ENCODE data around the gene VCAN. TPM values are rescaled to one million over a fixed set of nuclear protein-coding genes. Genes with fewer than 3 reads are reported as not detected.

VCAN gene
- total and polyA plus RNA-seq, 2 donors (not counting 1 experiment from before 2014, with no cell fraction given): 2.0 TPM; not detected in 1

DNA sequence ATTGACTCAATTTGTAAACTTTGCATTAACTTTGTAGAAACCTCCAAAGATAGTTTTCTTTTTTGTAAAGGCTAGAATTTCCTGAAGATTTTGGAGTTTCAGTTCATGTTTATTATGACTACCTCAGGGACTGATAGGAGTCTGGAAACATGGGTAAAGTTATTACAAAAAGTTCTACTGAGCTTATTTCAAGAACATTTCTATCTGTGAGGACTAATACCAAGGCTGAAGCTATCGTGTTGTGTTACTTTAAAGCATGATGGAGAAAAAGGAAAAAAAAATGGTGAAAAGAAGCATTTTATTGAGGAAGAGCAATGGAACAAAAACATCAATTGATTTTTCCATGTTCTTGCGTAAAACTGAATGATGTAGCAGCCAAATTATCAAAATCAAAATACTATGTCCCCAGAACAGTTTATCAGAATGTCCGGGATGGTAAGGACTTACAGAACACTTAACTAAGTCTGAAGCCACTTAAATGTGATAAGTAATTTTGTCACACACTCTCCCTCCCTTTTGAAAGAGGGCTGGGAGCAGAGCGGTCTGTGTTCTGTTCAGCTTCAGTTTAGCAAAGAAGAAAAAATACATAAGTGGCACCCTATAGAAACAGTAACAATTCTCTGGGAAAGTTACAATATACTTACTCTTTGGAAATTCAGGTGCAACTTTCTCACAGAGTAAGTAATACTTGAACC is 25.1 kb upstream of the VCAN start:
- TF ChIP-seq EZH2 (IDR thresholded peaks at IDR 0.05; ENCODE audit: borderline replicate concordance, insufficient read depth, low read depth, low read length, poor library complexity, severe bottlenecking): no peak
- TF ChIP-seq, protein P1, sequence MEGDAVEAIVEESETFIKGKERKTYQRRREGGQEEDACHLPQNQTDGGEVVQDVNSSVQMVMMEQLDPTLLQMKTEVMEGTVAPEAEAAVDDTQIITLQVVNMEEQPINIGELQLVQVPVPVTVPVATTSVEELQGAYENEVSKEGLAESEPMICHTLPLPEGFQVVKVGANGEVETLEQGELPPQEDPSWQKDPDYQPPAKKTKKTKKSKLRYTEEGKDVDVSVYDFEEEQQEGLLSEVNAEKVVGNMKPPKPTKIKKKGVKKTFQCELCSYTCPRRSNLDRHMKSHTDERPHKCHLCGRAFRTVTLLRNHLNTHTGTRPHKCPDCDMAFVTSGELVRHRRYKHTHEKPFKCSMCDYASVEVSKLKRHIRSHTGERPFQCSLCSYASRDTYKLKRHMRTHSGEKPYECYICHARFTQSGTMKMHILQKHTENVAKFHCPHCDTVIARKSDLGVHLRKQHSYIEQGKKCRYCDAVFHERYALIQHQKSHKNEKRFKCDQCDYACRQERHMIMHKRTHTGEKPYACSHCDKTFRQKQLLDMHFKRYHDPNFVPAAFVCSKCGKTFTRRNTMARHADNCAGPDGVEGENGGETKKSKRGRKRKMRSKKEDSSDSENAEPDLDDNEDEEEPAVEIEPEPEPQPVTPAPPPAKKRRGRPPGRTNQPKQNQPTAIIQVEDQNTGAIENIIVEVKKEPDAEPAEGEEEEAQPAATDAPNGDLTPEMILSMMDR (IDR thresholded peaks at IDR 0.05): no peak
- ChIA-PET CTCF (interaction anchor here (0.9 kb wide), 1 partner anchor 15 kb away, joined by 3 read pairs; no protein-coding TSS in a partner anchor), POLR2A (no interaction called here)
- Mint-ChIP-seq H3K4me1 (no peaks in the 10 kb centered on the region), H3K9me3 (ENCODE audit: insufficient read depth) (no peaks in the 10 kb centered on the region), H3K27ac (no peak overlapping the region), H3K27me3 (peaks cover 4% of the 10 kb centered on the region), H3K4me3 (no peak overlapping the region)
- H3K27me3 ChIP-seq (replicated peaks in 1 of 4; ENCODE audit: control extremely low read depth in 1 of 4, control insufficient read depth in 3 of 4, insufficient read depth in 4 of 4, low read length in 3 of 4): peaks cover 0 to 4% (median 2%) of the 10 kb centered on the region in 4 experiments
- no peaks in the 10 kb centered on the region for H3K4me1 ChIP-seq (ENCODE audit: control insufficient read depth in 2 of 2, insufficient read depth in 2 of 2, low read length in 2 of 2)
- DNase-seq (no peak), ATAC-seq (ENCODE audit: low read depth) (no peak)
- H3K79me2 ChIP-seq (ENCODE audit: control insufficient read depth, insufficient read depth, low read length): no peaks in the 10 kb centered on the region
- no peak overlapping the region for H3K27ac ChIP-seq (ENCODE audit: low read length in 2 of 2)
- WGBS (ENCODE audit: insufficient coverage): no CpG with 5 or more reads among the region's 4 CpGs
- H3K36me3 ChIP-seq (replicated peaks in 1 of 2; ENCODE audit: control extremely low read depth in 1 of 2, control insufficient read depth in 1 of 2, extremely low read depth in 1 of 2, insufficient read depth in 2 of 2, low read length in 1 of 2): no peaks in the 10 kb centered on the region
- no peak overlapping the region for H3K9ac ChIP-seq (ENCODE audit: low read length)
- H3K4me2 ChIP-seq (replicated peaks; ENCODE audit: low read depth, low read length, poor library complexity, severe bottlenecking): no peak overlapping the region
- H2AFZ ChIP-seq (ENCODE audit: insufficient read depth, low read depth, low read length, poor library complexity, severe bottlenecking): no peak overlapping the region
- no peaks in the 10 kb centered on the region for H4K20me1 ChIP-seq (ENCODE audit: control insufficient read depth, insufficient read depth, low read length, poor library complexity, severe bottlenecking)
- H3K9me3 ChIP-seq (ENCODE audit: control extremely low read depth in 1 of 3, control insufficient read depth in 2 of 3, insufficient read depth in 1 of 3, low read length in 2 of 3): no peaks in the 10 kb centered on the region
- intact Hi-C loops (cut with micrococcal nuclease): no loop called here
- no peak overlapping the region for H3K4me3 ChIP-seq (ENCODE audit: control extremely low read depth in 1 of 5, extremely low read depth in 1 of 5, insufficient read depth in 1 of 5, low read depth in 2 of 5, low read length in 4 of 5)

GRCh38 chr5:83447533-83447932 is 24.0 kb upstream of the VCAN start:
- no peak for ATAC-seq (ENCODE audit: low read depth)
- no peaks in the 10 kb centered on the region for H4K20me1 ChIP-seq (ENCODE audit: control insufficient read depth, insufficient read depth, low read length, poor library complexity, severe bottlenecking)
- no peak overlapping the region for H3K9ac ChIP-seq (ENCODE audit: low read length)
- no peak overlapping the region for H3K4me3 ChIP-seq (ENCODE audit: control extremely low read depth in 1 of 5, extremely low read depth in 1 of 5, insufficient read depth in 1 of 5, low read depth in 2 of 5, low read length in 4 of 5)
- H3K4me1 ChIP-seq (ENCODE audit: control insufficient read depth in 2 of 2, insufficient read depth in 2 of 2, low read length in 2 of 2): no peaks in the 10 kb centered on the region
- DNase-seq: no peak
- H3K4me1 Mint-ChIP-seq: no peaks in the 10 kb centered on the region
- H3K4me2 ChIP-seq (replicated peaks; ENCODE audit: low read depth, low read length, poor library complexity, severe bottlenecking): no peak overlapping the region
- no peak overlapping the region for H2AFZ ChIP-seq (ENCODE audit: insufficient read depth, low read depth, low read length, poor library complexity, severe bottlenecking)
- H3K27ac ChIP-seq (ENCODE audit: low read length in 2 of 2): no peak overlapping the region
- no peak overlapping the region for H3K4me3 Mint-ChIP-seq
- intact Hi-C loops (cut with micrococcal nuclease): no loop called here
- POLR2A ChIA-PET: no interaction called here
- H3K9me3 ChIP-seq (ENCODE audit: control extremely low read depth in 1 of 3, control insufficient read depth in 2 of 3, insufficient read depth in 1 of 3, low read length in 2 of 3): peaks cover 0 to 2% (median 0%) of the 10 kb centered on the region in 3 donors
- TF ChIP-seq, protein P1 (IDR thresholded peaks at IDR 0.05): no peak
- TF ChIP-seq EZH2 (IDR thresholded peaks at IDR 0.05; ENCODE audit: borderline replicate concordance, insufficient read depth, low read depth, low read length, poor library complexity, severe bottlenecking): no peak
- H3K9me3 Mint-ChIP-seq (ENCODE audit: insufficient read depth): peaks cover 3% of the 10 kb centered on the region
- H3K27me3 ChIP-seq (replicated peaks in 1 of 4; ENCODE audit: control extremely low read depth in 1 of 4, control insufficient read depth in 3 of 4, insufficient read depth in 4 of 4, low read length in 3 of 4): peaks cover 0 to 4% (median 2%) of the 10 kb centered on the region in 4 experiments
- H3K36me3 ChIP-seq (replicated peaks in 1 of 2; ENCODE audit: control extremely low read depth in 1 of 2, control insufficient read depth in 1 of 2, extremely low read depth in 1 of 2, insufficient read depth in 2 of 2, low read length in 1 of 2): no peaks in the 10 kb centered on the region
- no peaks in the 10 kb centered on the region for H3K79me2 ChIP-seq (ENCODE audit: control insufficient read depth, insufficient read depth, low read length)
- no peak overlapping the region for H3K27ac Mint-ChIP-seq
- peaks cover 4% of the 10 kb centered on the region for H3K27me3 Mint-ChIP-seq
- WGBS (ENCODE audit: insufficient coverage): no CpG with 5 or more reads among the region's 1 CpG
- CTCF ChIA-PET: no interaction called here

Measured in B cell (primary cell).